ENCODE measurements around the gene SAA1.
A peak's percentile ranks its signal among the peaks of the same experiment; 100 is the strongest.
"Not testable (repeated sequence)": the region's sequence is repeated elsewhere in the genome, so short reads cannot be mapped to it uniquely, and the experiment has no call there.

The SAA1 gene

GRCh38 chr11:18265949-18266348 lies at the start of gene SAA1:
SAA1 (plus strand) TSS chr11:18266264; CDS start chr11:18266888, 624 bp downstream.
- no peak for DNase-seq (ENCODE audit: low read depth in 2 of 2)

- DNase-seq (ENCODE audit: low read depth in 2 of 2): no peak
Measured at GRCh38 chr11:18221274-18221876, 44.7 kb upstream of the SAA1 start.

DNA sequence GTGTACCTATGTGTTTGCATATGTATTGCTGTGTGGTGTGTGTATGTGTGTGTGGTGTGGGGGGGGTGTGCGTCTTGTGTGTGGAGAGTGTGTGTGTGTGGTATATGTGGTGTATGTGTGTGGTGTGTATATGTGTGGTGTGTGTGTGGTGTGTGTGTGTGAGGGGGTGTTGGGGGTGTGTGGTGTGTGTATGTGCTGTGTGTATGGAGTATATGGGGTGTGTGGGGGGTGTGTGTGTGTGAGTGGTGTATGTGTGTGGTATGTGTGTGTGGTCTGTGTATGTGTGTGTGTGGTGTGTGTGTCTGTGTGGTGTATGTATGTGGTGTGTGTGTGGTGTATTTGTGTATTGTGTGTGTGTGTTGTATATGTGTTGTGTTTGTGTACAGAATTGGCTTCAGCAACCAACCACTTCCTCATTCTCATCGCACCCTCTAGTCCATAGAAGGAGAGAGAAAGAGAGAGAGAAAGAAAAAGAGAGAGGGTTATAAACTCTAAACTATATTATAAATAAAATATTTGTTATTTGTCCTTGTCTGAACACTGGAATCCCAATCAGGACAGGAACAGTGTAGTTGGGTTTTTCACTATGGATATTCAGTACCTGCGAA lies 43.1 kb upstream of the SAA1 start:
- DNase-seq (ENCODE audit: low read depth in 2 of 2): no peak

GRCh38 chr11:18223591-18224387 lies 42.3 kb upstream of the SAA1 start:
- DNase-seq (ENCODE audit: low read depth in 2 of 2): no peak

GRCh38 chr11:18225913-18226312 lies 40.2 kb upstream of the SAA1 start:
- no peak for DNase-seq (ENCODE audit: low read depth in 2 of 2)

DNA sequence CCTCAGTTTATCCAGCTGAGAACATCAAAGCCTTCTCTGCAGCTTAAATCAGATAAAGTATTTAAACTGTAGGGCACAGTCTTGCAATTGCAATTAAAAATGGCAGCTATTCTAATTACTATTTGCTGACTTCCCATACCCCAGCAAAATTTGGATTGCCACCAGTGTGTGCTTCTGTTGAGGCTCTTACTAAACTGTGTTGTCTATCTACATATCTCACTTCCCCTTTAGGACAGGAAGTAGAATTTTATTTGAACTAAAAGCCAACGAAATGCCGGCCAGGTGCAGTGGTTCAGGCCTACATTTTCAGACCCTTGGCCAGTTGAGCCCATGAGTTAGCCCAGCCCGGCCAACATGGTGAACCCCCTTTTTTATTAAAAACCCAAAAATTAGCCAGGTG lies 36.6 kb upstream of the SAA1 start:
- no peak for DNase-seq (ENCODE audit: low read depth in 2 of 2)

DNA sequence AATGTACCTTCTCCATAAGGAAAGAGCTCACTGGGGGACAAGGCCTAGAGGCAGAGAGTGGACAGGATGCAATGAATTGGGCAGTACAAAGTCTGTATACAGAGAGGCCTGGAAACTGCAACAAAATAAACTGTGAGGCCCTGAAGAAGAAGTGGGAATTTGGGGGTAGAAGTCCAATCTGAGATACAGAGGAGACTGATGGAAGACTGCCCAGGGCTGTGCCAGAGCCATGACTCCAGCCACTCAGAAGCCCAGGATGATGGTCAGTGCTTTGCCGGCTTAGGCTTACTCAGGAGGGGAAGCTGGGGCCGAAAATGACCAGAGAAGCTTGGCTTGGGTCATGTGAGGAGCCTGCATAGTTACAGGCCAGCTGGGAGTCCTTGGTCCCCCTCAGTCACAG lies 35.2 kb upstream of the SAA1 start:
- no peak for DNase-seq (ENCODE audit: low read depth in 2 of 2)

DNA sequence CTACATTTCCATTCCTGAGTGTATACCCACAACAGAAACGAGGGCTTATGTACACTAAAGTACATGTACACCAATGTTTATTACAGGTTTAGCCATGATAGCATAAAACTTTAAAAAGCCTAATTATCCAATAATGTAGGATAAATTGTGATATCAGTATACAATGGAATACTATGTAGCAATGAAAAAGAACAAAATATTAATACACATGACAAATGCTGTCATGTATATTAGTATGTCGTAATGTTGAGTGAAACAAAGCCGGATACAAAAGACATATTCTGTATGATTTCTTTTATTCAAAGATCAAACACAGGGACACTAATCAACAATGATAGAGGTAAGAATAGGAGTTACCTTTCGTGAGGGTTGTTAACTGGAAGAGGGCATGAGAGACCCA lies 32.2 kb upstream of the SAA1 start:
- DNase-seq (ENCODE audit: low read depth in 2 of 2): no peak

DNA sequence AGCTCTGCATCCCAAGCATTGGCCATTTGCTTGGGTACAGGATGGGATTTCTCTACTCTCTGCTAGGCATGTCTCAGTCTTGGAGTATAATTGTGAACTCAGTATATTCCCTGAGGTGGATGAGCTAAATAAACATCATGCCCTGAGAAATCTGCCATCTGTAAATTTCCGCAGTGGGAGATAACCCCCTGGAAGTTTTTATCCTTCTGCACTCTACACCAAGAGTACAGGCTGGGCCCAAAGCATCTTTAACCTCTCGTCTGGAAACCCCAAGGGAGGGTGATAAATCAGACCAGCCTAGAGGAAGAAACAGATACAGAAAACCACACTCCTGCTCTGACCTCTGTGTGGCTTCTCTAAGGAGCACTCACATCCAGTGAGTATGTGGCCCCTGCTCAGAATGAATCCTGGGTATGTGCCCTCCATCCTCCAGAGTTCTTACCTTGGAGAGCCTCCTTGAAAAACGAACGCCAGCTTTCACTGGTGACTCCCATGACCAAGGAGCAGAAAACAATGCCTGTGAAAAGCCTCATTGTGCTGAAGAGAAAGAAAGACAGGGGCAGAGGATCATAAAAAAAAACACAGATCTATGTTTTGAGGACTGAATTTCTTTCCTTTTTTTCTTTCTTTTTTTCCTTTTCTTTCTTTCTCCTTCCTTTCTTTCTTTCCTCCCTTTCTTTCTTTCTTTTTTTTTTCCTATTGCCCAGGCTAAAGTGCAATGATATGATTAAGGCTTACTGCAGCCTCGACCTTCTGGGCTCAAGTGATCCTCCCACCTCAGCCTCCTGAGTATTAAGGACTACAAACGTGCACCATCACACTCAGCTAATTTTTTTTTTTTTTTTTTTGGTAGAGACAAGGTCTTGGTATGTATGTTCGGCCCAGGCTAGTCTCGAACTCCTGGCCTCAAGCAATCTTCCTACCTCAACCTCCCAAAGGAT lies 30.4 kb upstream of the SAA1 start:
- no peak for DNase-seq (ENCODE audit: low read depth in 2 of 2)

GRCh38 chr11:18236664-18237356 lies 29.3 kb upstream of the SAA1 start, which contains the start of gene SAA4:
SAA4 (minus strand) TSS chr11:18236802; CDS start chr11:18235926, 876 bp downstream.
- no peak for DNase-seq (ENCODE audit: low read depth in 2 of 2)

DNA sequence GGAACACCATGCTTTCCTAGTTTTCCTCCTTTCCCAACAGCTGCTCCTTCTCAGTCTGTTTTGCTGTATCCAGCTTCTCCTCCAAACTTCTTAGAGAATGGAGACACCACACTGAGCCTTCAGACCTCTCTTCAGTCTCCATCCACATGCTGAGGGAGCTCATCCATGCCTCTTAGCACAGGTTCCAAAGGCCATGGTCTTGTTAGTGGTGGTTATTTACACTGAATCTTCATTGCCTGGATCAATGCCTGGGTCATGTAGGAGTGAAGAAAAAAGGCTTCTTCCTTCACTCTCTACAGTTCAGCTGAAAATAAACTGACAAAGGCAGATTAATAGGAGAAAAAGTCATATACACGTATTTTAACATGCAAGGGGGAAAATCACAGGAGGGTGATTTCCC lies 26.4 kb upstream of the SAA1 start:
- no peak for DNase-seq (ENCODE audit: low read depth in 2 of 2)

GRCh38 chr11:18243783-18244362 lies 22.2 kb upstream of the SAA1 start:
- DNase-seq (ENCODE audit: low read depth in 2 of 2): peak; percentile 7 to 38

DNA sequence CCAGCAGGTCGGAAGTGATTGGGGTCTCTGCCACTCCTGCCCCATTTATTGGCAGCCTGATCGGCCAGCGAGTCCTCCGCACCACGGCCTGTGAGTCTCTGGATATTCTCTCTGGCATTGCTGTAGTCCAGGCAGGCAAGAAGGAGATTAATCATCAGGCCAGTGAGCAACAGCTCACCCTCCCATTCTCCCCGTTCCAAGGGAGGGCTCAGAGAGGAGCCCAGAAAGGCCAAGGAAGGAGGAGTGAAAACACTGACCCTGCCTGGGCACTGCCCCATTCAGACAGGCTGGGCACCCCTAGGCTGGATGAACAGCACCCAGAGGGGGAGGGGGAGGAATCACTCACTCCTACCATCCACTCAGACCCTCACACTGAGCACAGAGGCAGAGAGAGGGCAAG lies 20.7 kb upstream of the SAA1 start:
- DNase-seq (ENCODE audit: low read depth in 2 of 2): no peak

GRCh38 chr11:18246379-18247190 lies 19.5 kb upstream of the SAA1 start:
- not testable (repeated sequence) for DNase-seq (ENCODE audit: low read depth in 2 of 2)

DNA sequence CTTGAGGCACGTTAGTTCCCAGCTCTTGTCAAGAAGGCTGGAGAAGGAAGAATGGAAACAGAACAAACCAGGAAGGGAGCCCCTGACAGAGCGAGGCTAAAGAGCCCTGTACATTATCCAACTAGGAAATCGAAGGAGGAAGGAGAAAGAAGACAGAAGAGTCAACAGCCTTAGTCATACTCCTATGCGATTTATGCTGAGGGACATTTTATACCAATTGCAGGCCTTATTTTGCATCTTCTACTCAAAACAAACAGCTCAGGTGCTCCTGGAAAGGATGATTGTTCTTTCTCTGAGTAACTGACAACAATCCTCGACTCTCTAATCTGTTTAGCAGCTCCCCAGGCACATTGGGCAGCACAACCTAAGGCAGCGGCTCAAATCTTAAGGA lies 18.9 kb upstream of the SAA1 start:
- DNase-seq (ENCODE audit: low read depth in 2 of 2): not testable (repeated sequence)

DNA sequence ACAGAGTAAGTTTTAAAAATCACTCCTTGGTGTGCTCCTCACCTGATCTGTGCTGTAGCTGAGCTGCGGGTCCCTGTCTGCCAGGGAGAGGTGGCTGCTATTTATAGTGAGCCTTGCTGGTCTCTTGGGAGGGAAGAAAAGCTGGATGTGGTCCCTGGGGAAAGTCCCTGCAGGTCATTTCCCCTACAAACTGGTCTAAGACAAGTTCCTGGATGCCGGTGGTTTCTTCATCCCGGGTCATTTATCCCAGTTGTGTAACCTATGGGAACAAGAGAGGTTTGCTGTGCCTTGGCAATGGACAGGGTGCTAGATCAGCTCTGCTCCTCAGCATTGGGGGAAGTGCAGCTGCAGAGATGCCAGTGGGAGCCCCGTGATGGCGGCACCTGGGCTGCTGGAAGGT lies 17.5 kb upstream of the SAA1 start, which contains the start of gene SAA2:
TSS of gene SAA2 (minus strand) at position 108 of the 400 bp plus-strand sequence. CDS start 657 bp downstream, outside the sequence.
- DNase-seq (ENCODE audit: low read depth in 2 of 2): no peak

- no peak for DNase-seq (ENCODE audit: low read depth in 2 of 2)
Measured at GRCh38 chr11:18253233-18253632, 12.8 kb upstream of the SAA1 start.

GRCh38 chr11:18253778-18254338 lies 12.2 kb upstream of the SAA1 start:
- DNase-seq (ENCODE audit: low read depth in 2 of 2): no peak

- DNase-seq (ENCODE audit: low read depth in 2 of 2): no peak
Measured at GRCh38 chr11:18254781-18255361, 11.2 kb upstream of the SAA1 start.

Data from stimulated activated CD8-positive, alpha-beta memory T cell treated with anti-CD3 and anti-CD28 coated beads, Interleukin-7, amount 100 ng/mL, for 4 hours (primary cell).